ENCODE measurements around the gene AMOTL1. TPM values are rescaled to one million over a fixed set of nuclear protein-coding genes. Genes with fewer than 3 reads are reported as not detected.

Gene AMOTL1, protein sequence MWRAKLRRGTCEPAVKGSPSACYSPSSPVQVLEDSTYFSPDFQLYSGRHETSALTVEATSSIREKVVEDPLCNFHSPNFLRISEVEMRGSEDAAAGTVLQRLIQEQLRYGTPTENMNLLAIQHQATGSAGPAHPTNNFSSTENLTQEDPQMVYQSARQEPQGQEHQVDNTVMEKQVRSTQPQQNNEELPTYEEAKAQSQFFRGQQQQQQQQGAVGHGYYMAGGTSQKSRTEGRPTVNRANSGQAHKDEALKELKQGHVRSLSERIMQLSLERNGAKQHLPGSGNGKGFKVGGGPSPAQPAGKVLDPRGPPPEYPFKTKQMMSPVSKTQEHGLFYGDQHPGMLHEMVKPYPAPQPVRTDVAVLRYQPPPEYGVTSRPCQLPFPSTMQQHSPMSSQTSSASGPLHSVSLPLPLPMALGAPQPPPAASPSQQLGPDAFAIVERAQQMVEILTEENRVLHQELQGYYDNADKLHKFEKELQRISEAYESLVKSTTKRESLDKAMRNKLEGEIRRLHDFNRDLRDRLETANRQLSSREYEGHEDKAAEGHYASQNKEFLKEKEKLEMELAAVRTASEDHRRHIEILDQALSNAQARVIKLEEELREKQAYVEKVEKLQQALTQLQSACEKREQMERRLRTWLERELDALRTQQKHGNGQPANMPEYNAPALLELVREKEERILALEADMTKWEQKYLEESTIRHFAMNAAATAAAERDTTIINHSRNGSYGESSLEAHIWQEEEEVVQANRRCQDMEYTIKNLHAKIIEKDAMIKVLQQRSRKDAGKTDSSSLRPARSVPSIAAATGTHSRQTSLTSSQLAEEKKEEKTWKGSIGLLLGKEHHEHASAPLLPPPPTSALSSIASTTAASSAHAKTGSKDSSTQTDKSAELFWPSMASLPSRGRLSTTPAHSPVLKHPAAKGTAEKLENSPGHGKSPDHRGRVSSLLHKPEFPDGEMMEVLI
- total RNA-seq = 5.4 and 5.9 TPM in 2 replicates

DNA sequence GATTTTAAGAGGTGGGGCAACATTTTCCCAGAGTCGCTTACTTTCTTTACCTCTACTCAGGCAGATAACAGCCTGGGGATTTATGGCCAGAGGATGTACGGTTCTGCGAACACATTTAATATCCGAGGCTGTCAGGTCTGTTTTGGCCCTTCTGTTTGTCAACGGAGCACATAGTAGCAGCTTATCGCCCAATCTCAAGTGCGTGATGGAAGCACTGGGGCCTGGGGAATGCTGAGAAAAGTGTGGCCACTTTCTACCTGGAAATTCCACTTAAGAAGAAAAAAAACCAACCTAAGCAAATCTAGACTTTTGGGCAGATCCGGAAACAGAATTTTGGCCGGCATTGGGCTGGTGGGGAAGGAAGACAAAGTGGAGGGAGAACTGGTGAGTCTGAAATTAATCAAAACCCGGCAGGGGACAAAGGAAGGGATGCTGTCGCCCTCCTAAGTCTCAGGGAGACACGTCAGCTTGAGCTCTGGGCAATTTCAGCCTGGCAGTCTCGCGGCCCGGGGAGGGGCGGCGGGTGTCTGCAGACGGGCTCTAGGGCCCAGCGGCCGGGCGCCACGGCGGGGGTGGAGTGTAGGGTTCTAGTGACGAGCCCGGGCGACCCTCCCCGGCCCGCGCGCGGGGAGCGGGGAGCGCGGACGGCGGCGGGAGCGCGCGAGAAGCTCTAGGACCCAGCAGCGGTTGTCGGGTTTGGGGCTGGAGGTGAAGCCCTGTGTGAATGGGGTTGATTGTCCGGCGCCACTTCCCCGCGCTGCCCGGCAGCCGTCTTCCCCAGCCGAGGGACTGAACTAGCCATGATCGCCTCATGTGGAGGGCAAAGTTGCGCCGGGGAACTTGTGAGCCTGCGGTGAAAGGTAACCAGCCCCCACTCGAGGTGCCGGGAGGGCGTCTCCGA lies at the start of gene AMOTL1:
Gene AMOTL1, plus strand, starts transcription at position 656 of the 901 bp plus-strand sequence. Its CDS starts 156 bp downstream, at position 812.
- Mint-ChIP-seq H3K4me3 (peak within 1 kb of the TSS; percentile 84), H3K27me3 (peaks cover 47% of the 10 kb centered on the region), H3K9me3 (no peaks in the 10 kb centered on the region), H3K36me3 (ENCODE audit: low read depth) (no peaks in the 10 kb centered on the region), H3K27ac (peak within 1 kb of the TSS; percentile 59), H3K4me1 (peaks cover 9% of the 10 kb centered on the region)
- DNase-seq = peak; percentile 83
- intact Hi-C loops (cut with micrococcal nuclease) = loop anchor here (2.0 to 10.0 kb wide), 3 partner anchors 27 to 223 kb away; partner anchors contain the start of gene FUT4

DNA sequence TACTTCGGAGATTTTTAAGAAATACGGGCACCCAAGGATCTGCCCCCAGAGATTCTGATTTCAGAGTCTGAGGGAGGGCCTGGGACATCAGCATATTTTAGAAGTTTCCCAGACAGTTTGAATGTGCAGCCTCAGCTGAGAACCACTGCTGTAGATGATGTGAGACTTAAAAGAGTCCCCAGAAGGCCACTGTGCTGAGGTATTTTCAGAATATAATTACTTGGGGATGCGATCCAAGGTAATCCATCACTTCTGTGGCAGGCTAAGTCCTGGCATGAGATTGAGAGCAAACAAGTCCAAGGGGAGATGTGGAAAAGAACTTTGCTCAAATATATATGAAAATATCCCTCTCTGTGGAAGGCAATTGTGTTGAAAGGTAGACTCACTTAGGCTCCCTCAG lies 48.3 kb upstream of the AMOTL1 start:
- no peak overlapping the region for H3K27ac Mint-ChIP-seq
- intact Hi-C loops (cut with micrococcal nuclease) = no loop called here
- no peaks in the 10 kb centered on the region for H3K36me3 Mint-ChIP-seq (ENCODE audit: low read depth)

DNA sequence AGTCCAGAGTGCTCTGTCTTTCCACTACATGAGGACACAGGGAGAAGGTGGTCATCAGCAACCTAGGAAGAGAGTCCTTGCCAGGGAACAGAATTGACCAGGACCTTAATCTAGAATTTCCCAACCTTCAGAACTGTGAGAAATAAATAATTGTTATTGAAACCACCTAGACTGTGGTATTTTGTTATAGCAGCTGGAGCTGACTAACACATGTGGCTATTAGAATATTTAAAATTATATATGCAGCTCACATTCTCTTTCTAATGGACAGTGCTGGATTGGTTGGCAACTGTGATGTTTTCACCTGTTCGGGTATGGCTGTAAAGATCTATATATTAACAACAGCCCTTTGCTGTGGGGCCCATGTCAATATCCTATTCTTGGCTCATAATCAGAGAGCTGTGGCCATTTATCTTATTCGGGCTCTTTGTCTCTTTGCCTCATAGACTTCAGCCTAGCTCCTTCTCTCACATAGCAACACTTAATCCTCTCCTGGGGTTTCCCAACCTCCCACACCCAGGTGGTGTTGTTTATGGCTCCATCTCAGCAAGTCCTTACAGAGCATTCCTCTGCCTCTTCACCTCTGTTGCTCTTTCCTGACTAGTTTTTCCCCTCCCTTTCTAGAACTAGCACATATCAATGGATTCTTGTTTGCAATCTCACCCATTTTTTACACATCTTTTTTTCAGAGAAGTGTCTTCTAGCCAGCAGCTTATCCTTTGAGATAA lies 46.4 kb upstream of the AMOTL1 start:
- peaks cover 25% of the 10 kb centered on the region for H3K27me3 Mint-ChIP-seq

More for the DNA sequence above, 48.3 kb upstream of the AMOTL1 start:
- Mint-ChIP-seq H3K9me3 (no peaks in the 10 kb centered on the region), H3K4me3 (no peak overlapping the region), H3K4me1 (no peaks in the 10 kb centered on the region), H3K27me3 (peaks cover 40% of the 10 kb centered on the region)
- no peak for DNase-seq

DNA sequence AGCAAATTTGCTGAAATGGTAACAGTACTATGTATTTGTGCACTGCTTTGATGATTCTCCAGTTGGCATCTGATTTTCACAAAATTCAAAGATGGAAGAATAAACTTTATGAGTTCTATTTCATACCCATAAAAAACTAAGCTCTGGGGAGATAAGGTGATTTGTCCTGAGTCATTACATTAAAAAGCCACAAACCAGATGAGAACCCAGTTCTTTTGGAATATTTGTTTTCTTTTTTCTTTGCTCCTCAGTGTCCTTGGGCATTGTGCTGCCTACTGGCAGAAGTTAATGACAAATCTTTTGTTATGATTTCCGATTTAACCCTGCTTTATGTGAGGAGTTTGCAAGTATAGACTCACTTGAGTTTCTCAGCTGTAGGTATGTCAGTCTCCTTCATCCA lies 45.4 kb upstream of the AMOTL1 start:
- Mint-ChIP-seq H3K36me3 (ENCODE audit: low read depth) (no peaks in the 10 kb centered on the region), H3K27me3 (peaks cover 22% of the 10 kb centered on the region), H3K4me1 (no peaks in the 10 kb centered on the region), H3K27ac (no peak overlapping the region), H3K4me3 (no peak overlapping the region), H3K9me3 (no peaks in the 10 kb centered on the region)
- intact Hi-C loops (cut with micrococcal nuclease) = no loop called here
- no peak for DNase-seq

More for the DNA sequence above, 46.4 kb upstream of the AMOTL1 start:
- no peak overlapping the region for H3K4me3 Mint-ChIP-seq
- no peaks in the 10 kb centered on the region for H3K9me3 Mint-ChIP-seq
- intact Hi-C loops (cut with micrococcal nuclease) = no loop called here
- DNase-seq = no peak
- no peaks in the 10 kb centered on the region for H3K36me3 Mint-ChIP-seq (ENCODE audit: low read depth)
- no peaks in the 10 kb centered on the region for H3K4me1 Mint-ChIP-seq
- H3K27ac Mint-ChIP-seq = no peak overlapping the region

DNA sequence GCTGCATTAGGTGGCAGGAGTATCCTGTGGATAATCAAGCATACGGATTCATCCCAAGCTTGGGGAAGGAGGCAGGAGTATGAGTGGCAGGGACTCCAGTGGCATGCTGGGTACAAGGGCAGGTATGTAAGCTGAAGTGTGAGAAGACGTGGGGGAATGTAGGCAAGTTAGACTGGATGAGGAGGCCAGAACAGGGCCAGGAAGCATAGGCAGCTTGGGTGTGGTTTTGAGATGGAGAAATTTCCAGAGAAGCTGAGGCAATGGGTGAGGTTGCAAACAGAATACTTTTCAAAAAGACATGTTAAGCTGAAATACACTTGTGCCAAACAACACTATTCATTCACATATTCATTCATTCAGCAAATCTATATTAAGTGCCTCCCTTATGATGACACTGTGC lies 43.1 kb upstream of the AMOTL1 start:
- intact Hi-C loops (cut with micrococcal nuclease) = no loop called here
- no peak for DNase-seq
- Mint-ChIP-seq H3K36me3 (ENCODE audit: low read depth) (no peaks in the 10 kb centered on the region), H3K4me3 (no peak overlapping the region), H3K27me3 (peaks cover 16% of the 10 kb centered on the region), H3K9me3 (no peaks in the 10 kb centered on the region), H3K27ac (no peak overlapping the region), H3K4me1 (no peaks in the 10 kb centered on the region)

DNA sequence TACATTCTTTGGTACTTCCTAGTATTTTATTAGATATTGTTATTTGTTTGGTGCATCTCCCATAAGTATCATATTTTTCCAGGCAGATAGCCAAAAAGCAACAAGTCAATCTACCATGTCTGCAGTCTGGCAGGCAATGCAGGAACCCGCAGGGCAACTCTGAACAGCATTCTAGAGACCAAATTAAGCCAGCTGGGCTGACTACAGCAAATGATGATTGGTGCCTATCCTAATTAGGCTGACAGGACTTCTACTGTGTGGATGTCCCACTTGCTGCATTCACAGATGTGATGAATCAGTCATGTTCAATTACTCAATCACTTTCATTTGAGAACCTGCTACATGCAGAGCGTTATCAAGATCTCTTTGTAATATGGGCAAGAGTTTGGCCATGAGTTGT lies 40.3 kb upstream of the AMOTL1 start:
- Mint-ChIP-seq H3K27me3 (peaks cover 10% of the 10 kb centered on the region), H3K9me3 (no peaks in the 10 kb centered on the region), H3K4me1 (peaks cover 2% of the 10 kb centered on the region), H3K36me3 (ENCODE audit: low read depth) (no peaks in the 10 kb centered on the region), H3K27ac (no peak overlapping the region), H3K4me3 (no peak overlapping the region)
- intact Hi-C loops (cut with micrococcal nuclease) = no loop called here
- no peak for DNase-seq

DNA sequence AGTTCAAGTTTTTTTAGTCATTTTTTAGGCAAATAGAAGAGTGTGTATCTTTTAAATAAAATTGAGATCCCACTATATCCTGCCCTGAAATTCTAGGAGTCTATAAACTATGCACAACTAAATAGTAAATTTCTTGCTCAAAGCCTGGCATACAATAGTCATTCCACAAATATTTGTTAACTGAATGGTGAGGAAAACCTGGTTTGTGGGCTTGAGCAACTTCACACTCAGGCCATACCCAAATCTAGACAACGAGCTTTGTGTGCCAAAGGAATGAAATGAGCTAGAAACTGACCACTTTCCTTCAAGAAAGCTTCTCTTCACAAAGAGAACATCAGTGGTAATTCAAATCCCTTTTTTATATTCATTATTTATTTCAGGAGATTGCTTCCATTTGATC lies 39.6 kb upstream of the AMOTL1 start:
- Mint-ChIP-seq H3K4me3 (no peak overlapping the region), H3K4me1 (peaks cover 4% of the 10 kb centered on the region), H3K9me3 (no peaks in the 10 kb centered on the region), H3K36me3 (ENCODE audit: low read depth) (no peaks in the 10 kb centered on the region), H3K27me3 (peaks cover 5% of the 10 kb centered on the region), H3K27ac (no peak overlapping the region)
- DNase-seq = no peak
- intact Hi-C loops (cut with micrococcal nuclease) = no loop called here

DNA sequence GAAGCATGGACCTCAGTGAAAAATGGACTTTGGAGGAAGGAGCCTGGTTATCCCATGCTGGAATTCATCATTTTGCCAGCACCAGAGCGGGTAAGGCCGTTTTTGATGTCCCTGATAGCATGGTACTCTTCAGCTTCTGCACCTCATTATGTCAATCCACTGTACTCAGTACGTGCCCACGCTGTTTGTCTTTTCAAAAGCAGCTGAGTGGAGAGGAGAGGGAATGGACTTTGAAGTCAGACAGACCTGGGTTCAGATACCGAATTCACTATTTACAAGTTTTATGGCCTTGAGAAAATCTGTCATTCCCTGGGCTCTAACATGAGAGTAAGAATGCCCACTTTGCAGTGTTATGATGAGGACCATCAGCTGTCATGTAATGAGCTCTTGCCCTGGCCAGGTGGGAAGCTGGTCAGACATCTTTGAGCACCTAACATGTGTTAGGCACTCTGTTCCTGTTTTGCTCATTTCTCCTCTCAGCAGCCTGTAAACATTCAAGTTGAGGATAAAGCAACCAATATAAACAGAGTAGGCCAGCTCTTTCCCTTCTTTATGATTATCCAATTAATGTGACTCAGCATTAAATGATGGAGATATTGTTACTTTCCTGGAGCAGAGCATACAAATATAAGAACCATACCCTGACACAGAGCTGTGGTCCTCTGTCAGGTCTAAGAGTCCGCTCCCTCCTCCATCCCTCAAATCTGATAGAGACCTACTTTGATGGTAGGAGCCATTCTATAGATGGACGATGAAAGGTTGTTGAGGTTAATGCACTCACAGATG lies 39.0 kb upstream of the AMOTL1 start:
- no peaks in the 10 kb centered on the region for H3K36me3 Mint-ChIP-seq (ENCODE audit: low read depth)
- H3K4me1 Mint-ChIP-seq = peaks cover 4% of the 10 kb centered on the region
- peaks cover 4% of the 10 kb centered on the region for H3K27me3 Mint-ChIP-seq
- DNase-seq = no peak
- intact Hi-C loops (cut with micrococcal nuclease) = no loop called here
- H3K27ac Mint-ChIP-seq = no peak overlapping the region
- no peak overlapping the region for H3K4me3 Mint-ChIP-seq
- no peaks in the 10 kb centered on the region for H3K9me3 Mint-ChIP-seq

DNA sequence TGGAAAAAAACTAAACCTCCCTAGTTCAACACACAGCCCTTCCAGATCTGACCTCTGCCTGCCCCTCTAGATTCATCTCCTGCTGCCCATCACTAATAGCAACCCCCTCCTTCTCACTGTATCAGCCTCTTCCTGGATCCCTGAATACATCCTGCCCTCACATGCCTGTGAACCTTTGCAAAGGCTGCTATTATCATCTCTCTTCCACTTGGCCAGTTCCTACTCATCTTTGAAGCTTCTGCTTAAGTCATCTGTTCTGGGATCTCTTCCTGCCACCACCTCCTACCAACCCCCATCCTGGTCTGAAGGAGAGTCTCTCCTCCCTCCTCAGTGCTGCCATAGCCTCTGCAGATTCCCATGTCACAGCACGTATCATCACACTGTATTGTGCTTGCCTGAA lies 38.0 kb upstream of the AMOTL1 start:
- Mint-ChIP-seq H3K9me3 (no peaks in the 10 kb centered on the region), H3K36me3 (ENCODE audit: low read depth) (no peaks in the 10 kb centered on the region), H3K4me1 (peaks cover 13% of the 10 kb centered on the region), H3K27ac (no peak overlapping the region), H3K27me3 (peaks cover 4% of the 10 kb centered on the region), H3K4me3 (no peak overlapping the region)
- intact Hi-C loops (cut with micrococcal nuclease) = no loop called here
- DNase-seq = no peak

DNA sequence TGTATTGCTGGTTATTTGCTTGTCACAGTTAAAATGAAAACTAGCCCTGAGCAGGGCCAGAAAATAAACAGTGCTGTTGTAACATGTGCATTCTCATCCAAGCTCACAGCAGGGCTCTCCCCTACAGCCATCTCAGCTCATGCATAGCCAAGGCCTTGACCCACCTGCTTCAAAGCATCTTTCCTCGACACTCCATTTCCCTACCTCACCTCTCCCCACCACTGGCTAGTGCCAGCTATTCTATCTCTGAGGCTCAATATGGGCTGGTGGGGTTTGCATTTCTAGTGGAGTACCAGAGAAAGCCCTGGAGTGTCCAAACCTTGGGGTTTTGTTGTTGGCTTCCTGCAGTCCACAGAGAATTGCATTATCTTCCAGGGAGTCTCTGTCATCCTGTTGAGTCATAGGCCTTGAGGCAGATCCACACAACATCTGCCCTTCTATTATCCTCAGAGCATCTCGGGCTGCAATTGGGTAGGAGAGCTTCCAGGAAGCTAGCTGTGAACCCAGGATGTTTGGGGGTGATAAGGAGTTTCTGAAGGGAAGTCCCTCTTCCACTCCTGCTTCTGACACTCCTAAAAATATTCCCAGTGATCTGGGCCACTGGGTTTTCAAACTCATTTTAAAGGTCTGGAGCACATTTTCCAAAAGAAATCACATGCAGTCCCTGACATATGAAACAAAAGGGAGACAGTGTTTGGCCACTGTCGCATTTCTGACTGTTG lies 36.1 kb upstream of the AMOTL1 start:
- intact Hi-C loops (cut with micrococcal nuclease) = no loop called here
- no peaks in the 10 kb centered on the region for H3K9me3 Mint-ChIP-seq
- no peaks in the 10 kb centered on the region for H3K36me3 Mint-ChIP-seq (ENCODE audit: low read depth)

DNA sequence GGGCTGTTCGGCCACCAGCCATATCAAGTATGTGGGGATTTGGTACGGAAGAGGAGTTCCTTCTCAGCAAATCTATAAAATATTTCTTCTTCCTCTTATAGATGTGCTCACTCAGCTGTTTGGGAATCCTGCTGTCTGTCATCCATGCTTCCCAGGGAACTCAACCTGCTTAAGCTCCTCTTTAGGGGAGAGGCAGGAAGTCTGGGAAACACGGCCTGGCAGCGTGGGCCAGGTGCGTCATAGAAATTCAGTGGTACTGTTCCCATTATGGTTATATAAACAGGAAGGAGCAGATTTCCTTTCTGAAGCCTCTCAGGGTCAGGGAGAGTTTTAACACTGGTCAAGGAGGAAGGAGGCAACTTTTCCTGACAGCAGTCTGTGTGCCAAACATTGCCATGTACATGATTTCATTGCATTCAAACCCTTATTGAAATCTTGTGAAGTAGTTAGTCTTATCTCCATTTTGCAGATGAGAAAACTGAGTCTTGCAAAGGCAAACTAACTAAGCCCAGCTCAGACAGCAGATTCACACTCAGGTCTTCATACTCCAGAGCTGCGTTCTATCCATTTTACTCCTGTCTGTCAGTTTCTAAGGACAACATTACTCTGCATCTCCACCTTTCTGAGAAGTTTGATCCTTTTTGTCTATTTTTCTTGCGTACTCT lies 35.4 kb upstream of the AMOTL1 start:
- Mint-ChIP-seq H3K27ac (no peak overlapping the region), H3K4me3 (no peak overlapping the region)

More for the DNA sequence above, 36.1 kb upstream of the AMOTL1 start:
- Mint-ChIP-seq H3K4me1 (peaks cover 14% of the 10 kb centered on the region), H3K4me3 (no peak overlapping the region), H3K27me3 (peaks cover 4% of the 10 kb centered on the region), H3K27ac (no peak overlapping the region)
- DNase-seq = no peak

More for the DNA sequence above, 35.4 kb upstream of the AMOTL1 start:
- intact Hi-C loops (cut with micrococcal nuclease) = no loop called here
- no peak for DNase-seq
- H3K9me3 Mint-ChIP-seq = no peaks in the 10 kb centered on the region
- H3K27me3 Mint-ChIP-seq = peaks cover 4% of the 10 kb centered on the region
- H3K4me1 Mint-ChIP-seq = peaks cover 14% of the 10 kb centered on the region
- H3K36me3 Mint-ChIP-seq (ENCODE audit: low read depth) = no peaks in the 10 kb centered on the region
